GM21737 (cell line): Measurements from ENCODE around the gene FAM200A.
A peak's percentile ranks its signal among the peaks of the same experiment; 100 is the strongest.
"Not testable (repeated sequence)": the region's sequence is repeated elsewhere in the genome, so short reads cannot be mapped to it uniquely, and the experiment has no call there.

ENCODE experiments used
- ATAC-seq: cut with Tn5 transposase; IDR thresholded peaks from one replicate; pipeline ENCODE4 v1.9.1; 2021; ENCODE audit warnings: mild to moderate bottlenecking, moderate library complexity; ENCODE audit not compliant: unreplicated experiment

FAM200A gene

DNA sequence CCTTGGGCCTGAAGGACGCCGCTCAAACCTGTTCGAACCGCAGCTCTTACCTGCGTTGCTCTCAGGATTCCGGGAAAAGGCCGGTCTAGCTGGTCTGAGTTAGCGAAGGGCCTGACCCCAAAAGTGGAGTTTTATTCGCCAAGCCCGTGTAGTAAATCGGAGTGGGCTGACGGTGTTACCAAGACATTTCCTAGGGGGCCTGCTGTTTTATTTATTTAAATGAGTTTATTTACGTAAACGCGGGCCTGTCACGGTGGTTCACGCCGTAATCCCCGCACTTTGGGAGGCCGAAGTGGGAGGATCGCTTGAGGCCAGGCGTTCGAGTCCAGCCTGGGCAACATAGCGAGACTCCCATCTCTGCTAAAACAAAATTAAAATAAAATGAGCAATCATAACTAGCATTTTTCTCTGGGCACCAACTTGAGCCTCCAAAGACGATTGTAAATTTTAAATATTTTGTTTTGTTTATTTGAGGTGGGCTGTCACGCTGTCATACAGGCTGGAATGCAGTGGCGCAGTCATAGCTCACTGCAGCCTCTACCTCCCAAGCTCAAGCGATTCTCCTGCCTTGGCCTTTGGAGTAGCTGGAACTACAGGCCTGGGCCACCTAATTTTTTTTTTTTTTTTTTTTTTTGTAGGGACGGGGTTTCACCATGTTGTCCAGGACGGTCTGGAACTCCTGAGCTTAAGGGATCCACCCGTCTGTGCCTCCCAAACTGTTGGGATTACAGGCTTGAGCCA is 7.4 kb upstream of the FAM200A start:
- no peak for ATAC-seq

- peak; percentile 71 for ATAC-seq
These were observed 6.6 kb upstream of the FAM200A start, which contains the start of gene ZNF655 for GRCh38 chr7:99558306-99559174. ZNF655 (plus strand) TSS chr7:99558642; CDS start chr7:99560560, 1,918 bp downstream.

DNA sequence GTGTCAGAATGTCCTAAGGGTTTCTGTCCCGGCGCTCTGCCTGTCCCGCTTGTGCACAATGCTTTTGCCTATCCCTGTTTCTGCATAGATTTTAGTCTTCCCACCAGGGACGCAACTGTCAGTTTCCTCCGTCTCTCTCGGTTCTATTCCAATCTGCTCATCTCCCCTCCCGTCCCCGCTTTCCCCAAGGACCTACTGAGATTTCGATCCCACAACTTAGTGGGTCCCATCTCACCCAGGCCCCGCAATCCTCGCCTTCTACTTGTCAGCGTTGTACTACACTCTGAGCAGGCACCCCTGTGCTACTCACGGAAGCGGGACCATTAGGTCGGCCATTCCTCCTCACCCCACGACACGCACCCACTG is 6.0 kb upstream of the FAM200A start:
- peak; percentile 43 for ATAC-seq

DNA sequence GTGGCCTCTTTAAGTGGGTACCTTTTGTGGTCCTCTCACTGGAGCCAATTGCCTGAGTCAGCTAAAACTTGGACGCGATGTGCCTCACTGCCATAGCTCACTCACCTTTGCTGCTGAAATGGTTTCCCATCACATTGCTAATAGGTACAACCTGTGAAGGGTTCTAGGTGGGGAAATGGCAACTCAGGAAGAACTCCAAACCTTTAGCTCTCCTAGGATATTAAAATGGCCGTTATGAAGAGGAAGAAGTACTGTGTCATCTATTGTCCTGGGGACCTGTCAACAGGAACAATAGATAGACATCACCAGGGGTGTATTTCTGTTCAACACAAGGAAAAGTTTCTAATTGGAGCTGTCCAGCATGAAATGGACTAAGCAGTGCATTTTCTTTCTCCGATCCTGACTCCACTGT is 5.3 kb upstream of the FAM200A start:
- no peak for ATAC-seq

DNA sequence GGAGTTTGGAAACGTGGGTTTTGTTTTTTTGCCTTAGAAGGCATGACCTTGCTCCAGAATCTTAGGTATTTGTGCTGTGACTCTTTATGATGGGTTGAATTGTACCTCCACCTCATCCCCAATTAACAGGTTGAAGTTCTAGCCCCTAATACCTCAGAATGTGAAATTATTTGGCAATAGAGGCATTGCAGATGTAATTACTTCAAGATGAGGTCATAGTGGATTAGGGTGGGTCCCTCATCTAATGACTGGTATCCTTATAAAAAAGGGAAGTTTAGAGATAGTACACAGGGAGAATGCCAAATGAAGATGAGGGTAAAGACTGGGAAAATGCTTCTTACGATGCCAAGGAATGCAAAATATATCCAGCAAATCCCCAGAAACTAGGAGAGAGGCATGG is 3.0 kb upstream of the FAM200A start:
- ATAC-seq: no peak

DNA sequence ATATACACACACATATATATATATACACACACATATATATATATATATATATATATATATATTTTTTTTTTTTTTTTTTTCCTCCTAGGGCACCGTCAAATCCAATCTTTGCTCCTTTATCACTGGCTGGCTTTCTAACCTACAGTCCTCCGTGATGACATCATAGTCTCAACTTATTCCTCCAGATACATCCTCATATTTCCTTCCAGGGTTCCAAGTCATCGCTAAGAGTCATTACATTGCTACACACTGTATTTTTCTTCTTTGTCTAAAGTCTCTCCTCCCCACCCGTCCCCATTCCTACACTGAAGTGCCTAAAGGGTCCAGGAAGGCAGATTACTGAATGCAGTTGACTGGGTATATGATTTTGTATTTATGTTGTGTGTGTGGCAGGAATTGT is 1.1 kb upstream of the FAM200A start:
- ATAC-seq: no peak

DNA sequence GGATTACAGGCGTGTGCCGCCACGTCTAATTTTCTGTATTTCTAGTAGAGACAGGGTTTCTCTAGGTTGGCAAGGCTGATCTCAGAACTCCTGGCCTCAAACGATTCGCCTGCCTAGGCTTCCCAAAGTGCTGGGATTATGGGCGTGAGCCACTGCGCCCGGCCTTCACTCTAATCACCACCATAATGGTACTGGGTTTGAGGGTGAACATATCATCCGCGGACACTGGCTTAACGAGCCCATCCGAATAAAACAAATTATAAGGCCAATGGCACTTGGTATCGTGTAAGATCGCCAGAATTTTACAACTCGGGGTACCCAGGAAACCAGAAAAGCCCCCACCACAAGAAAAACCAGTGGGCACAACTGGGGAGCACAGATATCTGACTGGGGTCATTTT is 580 bp downstream of the FAM200A start:
- ATAC-seq: no peak

DNA sequence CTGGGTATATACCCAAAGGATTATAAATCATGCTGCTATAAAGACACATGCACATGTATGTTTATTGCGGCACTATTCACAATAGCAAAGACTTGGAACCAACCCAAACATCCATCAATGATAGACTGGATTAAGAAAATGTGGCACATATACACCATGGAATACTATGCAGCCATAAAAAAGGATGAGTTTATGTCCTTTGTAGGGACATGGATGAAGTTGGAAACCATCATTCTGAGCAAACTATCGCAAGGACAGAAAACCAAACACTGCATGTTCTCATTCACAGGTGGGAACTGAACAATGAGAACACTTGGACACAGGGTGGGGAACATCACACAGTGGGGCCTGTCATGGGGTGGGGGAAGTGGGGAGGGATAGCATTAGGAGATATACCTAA is 2.4 kb downstream of the FAM200A start:
- ATAC-seq: not testable (repeated sequence)

- not testable (repeated sequence) for ATAC-seq
These were observed 6.6 kb downstream of the FAM200A start for GRCh38 chr7:99545308-99545707.

GRCh38 chr7:99543916-99544315 is 8.0 kb downstream of the FAM200A start:
- no peak for ATAC-seq

GRCh38 chr7:99543081-99543671 is 8.7 kb downstream of the FAM200A start:
- no peak for ATAC-seq

GRCh38 chr7:99541212-99541611 is 10.7 kb downstream of the FAM200A start:
- ATAC-seq: no peak

GRCh38 chr7:99540542-99540941 is 11.4 kb downstream of the FAM200A start:
- no peak for ATAC-seq

DNA sequence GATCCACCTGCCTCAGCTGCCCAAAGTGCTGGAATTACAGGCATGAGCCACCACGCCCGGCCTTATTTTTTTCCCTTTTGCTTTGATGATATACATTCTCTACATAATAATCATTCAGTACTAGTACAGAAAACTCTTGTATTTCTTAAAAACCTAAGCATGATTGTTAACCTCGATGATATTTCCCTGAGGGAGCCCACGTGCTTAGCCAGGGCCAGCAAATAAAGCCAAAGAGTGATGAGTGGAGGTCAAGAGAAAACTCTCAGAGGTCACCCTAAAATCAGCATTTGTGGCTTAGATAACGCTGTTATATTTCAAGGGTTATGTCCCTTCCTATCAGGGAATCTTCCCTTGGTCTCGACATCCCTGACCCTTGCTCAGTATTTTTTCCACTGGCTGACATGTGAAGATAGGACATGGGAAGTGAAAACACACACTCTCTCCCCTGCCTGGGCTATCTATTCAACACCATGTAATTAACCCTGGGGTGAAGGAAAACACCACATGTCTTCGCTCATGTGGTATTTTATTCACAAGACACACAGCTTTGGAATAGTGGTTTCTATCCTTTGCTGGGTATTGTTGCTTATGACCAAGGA is 12.6 kb downstream of the FAM200A start:
- no peak for ATAC-seq

DNA sequence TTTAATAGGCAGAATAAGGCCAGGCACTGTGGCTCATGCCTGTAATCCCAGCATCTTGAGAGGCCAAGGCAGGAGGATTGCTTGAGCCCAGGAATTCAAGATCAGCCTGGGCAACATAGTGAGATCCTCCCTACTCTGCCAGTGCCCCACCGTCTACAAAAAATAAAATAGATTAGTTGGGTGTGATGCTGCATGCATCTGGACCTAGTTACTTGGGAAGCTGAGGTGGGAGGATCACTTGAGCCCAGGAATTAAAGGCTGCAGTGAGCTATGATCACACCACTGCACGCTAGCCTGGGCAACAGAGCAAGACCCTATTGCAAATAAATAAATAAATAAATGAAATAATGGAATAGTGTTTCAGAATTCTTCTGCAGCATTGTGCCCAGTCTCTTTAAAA is 16.2 kb downstream of the FAM200A start:
- no peak for ATAC-seq

- no peak for ATAC-seq
These were observed 20.6 kb downstream of the FAM200A start for GRCh38 chr7:99531354-99531765.

- ATAC-seq: no peak
These were observed 26.0 kb downstream of the FAM200A start for GRCh38 chr7:99525713-99526440.

GRCh38 chr7:99521399-99521798 is 30.5 kb downstream of the FAM200A start:
- no peak for ATAC-seq

- ATAC-seq: no peak
These were observed 37.9 kb downstream of the FAM200A start for GRCh38 chr7:99514050-99514449.

DNA sequence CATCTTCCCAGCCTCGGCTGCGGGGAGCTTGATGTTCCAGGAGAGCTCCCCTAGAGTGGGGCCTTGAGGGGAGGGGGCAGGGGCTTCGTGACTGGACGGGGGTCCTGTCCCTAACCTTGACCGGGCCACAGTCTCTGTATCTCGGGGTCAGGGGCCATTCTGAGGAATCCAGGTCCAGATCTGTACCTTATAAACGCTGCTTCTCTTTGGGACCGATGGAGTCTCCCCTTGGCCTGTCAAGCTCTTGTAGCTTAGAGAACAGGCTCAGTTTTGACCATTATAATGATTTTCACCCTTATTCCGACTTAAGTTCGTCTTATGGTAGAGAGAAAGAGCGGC is 46.6 kb downstream of the FAM200A start:
- no peak for ATAC-seq
